HG02884 (cell line): Measurements from ENCODE around the gene GPRASP2.
A peak's percentile ranks its signal among the peaks of the same experiment; 100 is the strongest.

Experiments used
- ATAC-seq: cut with Tn5 transposase; IDR thresholded peaks from one replicate; pipeline ENCODE4 v1.9.1; 2021; ENCODE audit warnings: mild to moderate bottlenecking, moderate library complexity; ENCODE audit not compliant: unreplicated experiment

The GPRASP2 gene

DNA sequence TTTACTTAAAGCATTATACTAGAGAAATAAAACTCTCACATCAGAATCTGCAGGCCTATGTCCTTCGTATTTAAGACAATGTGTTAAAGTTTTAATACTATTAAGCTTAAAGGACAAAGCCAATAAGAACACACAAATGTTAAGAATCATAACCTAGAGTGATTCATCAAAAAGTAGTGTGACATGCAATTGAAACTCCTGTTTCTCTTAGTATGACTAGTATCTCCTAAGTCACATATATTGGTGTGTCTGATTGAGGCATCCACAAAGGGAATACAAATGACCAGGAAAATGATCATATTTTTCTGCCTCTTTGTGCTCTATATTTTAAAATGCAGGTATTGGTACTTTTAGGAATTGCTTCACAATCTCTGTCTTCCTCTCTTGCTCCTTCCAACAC lies 32.1 kb downstream of the GPRASP2 start:
- no peak for ATAC-seq

DNA sequence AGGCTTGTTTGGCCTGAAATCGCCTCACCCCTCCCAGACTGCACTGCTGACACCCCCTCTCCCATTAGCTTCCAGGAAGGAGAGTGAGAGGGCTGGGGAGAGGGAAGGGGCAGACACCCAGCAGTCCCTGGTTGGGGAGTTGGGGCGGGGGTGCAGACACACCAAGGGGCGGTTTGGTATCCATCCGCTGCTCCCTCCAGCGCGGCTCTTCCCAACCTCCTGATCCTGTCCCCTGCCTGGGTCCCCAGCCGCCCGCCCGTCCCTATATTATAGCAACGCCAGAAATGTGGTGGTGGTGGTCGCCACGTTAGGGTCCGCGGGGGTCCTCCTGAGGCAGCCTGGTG lies 33.2 kb downstream of the GPRASP2 start:
- ATAC-seq = no peak

DNA sequence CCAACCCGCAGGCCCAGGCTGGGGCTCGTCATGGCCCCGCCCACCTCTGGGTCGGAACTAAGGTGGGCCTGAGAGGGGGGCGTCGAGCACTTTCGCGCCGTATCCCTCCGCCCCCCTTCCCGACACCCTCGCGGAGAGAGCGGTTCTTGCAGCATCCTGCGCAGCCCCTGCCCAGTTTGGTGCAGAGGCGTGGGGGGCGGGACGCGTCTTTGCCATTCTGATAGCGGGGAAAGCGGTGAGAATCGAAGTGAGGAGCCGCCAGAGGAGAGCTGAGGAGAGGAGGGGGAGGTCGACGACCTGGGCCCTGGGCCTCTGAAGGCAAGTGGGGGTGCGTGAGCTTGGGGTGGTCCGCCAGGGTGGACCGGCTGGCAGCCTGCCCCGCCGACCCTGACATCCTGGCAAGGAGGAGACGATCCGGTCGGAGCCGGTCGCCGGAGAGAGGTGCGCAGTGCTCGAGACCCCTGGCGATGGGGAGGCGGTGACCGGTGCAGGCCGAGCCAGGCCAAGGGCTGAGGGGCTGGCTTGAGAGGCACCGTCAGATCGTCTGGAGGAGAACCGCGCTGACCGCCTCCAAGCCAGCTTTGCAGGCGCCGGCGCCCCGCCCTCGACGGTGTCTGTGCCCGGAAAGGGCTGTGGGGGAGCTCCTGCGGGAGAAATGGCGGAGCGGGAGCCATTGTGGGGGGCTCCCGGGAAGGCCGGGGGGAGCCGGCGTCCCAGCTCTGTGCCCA lies 33.8 kb downstream of the GPRASP2 start:
- ATAC-seq = peak; percentile 66

DNA sequence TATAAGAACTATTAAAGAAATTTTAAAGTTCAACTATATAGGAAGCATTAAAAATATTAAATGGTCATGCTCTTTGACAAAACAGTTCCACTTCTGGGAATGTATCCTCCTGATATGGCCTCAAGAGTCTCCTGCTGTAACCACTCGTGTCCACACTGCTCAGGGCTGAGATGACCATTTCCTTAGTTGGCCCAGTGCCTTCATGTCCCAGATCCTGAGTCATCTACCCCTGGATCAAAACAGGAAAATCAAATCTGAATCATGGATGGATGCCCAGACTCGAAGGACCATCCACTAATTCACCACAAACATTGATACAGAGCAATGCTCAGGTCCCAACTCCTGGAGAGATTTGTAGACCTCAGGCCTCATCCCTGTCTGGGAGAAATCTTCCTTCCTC lies 53.0 kb downstream of the GPRASP2 start:
- ATAC-seq = no peak

DNA sequence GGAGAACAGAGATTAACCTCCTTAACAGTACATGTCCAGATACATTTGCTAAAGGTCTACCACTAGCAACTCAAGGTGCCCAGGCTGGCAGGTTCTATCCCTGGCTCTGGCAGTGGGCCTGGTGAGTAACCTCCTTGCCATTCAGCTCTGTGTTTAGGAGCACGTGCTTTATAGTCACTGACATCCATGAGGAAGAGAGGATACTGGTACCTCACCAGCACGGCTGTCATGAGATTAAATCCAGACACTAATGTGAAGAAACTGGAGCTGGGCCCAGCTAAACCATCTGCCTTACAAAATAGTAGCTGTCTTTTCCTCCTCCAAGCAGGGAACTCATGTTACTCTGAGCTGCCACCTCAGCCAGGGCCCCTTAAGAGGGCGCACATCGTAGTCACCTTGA lies 53.6 kb downstream of the GPRASP2 start:
- ATAC-seq = no peak

DNA sequence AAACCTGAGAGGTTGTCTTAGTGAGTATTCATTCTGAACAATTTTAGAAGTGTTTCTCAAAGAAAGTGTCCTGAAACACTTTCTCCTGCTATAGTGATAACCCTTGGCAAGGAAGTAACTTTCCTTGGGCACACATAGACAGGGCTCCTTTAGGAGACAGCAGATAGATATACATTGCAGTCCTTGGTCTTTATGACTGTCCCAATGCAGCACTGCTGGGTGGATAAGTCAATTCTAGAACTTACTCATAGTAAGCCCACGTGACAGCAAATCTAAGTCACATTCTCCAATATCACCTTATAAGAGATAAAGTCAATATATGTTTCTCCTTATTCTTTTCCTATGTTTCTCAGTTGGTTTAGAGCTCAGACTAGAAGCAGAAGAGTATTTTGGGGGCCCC lies 55.0 kb downstream of the GPRASP2 start:
- ATAC-seq = no peak
